ENCODE data around the gene PEX16.

Gene PEX16

DNA sequence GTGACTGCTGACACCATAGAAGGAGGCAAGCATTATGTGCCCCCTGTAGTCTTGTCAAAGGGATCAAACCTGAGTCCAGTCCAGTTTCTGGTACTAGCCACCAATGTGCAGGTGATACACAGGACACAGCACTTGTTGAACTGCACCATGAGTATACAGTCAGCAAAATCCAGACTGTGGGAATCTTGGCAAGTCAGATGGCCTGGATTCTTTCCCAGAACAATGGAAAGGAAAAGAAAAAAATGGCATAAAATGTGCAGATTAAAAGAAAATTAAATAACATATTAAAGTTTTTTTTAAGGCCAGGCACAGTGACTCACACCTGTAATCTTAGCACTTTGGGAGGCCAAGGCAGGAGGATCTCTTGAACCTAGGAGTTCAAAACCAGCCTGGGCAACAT is 53.6 kb downstream of the PEX16 start:
- no peak for DNase-seq (ENCODE audit: low read depth in 1 of 2, low spot score in 1 of 2)
- H3K27ac ChIP-seq (replicated peaks) = no peak overlapping the region
- no peak overlapping the region for H3K4me3 ChIP-seq (replicated peaks; ENCODE audit: insufficient read depth, low read length)
- TF ChIP-seq, protein P1, sequence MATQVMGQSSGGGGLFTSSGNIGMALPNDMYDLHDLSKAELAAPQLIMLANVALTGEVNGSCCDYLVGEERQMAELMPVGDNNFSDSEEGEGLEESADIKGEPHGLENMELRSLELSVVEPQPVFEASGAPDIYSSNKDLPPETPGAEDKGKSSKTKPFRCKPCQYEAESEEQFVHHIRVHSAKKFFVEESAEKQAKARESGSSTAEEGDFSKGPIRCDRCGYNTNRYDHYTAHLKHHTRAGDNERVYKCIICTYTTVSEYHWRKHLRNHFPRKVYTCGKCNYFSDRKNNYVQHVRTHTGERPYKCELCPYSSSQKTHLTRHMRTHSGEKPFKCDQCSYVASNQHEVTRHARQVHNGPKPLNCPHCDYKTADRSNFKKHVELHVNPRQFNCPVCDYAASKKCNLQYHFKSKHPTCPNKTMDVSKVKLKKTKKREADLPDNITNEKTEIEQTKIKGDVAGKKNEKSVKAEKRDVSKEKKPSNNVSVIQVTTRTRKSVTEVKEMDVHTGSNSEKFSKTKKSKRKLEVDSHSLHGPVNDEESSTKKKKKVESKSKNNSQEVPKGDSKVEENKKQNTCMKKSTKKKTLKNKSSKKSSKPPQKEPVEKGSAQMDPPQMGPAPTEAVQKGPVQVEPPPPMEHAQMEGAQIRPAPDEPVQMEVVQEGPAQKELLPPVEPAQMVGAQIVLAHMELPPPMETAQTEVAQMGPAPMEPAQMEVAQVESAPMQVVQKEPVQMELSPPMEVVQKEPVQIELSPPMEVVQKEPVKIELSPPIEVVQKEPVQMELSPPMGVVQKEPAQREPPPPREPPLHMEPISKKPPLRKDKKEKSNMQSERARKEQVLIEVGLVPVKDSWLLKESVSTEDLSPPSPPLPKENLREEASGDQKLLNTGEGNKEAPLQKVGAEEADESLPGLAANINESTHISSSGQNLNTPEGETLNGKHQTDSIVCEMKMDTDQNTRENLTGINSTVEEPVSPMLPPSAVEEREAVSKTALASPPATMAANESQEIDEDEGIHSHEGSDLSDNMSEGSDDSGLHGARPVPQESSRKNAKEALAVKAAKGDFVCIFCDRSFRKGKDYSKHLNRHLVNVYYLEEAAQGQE (IDR thresholded peaks at IDR 0.05; ENCODE audit: insufficient replicate concordance, low read depth) = no peak
- TF ChIP-seq GABPA (IDR thresholded peaks at IDR 0.05; ENCODE audit: low read depth) (no peak), SPI1 (IDR thresholded peaks at IDR 0.05; ENCODE audit: borderline replicate concordance, low read depth) (no peak), POLR2AphosphoS5 (IDR thresholded peaks at IDR 0.05; ENCODE audit: low read depth) (no peak)
- TF ChIP-seq, protein P2, sequence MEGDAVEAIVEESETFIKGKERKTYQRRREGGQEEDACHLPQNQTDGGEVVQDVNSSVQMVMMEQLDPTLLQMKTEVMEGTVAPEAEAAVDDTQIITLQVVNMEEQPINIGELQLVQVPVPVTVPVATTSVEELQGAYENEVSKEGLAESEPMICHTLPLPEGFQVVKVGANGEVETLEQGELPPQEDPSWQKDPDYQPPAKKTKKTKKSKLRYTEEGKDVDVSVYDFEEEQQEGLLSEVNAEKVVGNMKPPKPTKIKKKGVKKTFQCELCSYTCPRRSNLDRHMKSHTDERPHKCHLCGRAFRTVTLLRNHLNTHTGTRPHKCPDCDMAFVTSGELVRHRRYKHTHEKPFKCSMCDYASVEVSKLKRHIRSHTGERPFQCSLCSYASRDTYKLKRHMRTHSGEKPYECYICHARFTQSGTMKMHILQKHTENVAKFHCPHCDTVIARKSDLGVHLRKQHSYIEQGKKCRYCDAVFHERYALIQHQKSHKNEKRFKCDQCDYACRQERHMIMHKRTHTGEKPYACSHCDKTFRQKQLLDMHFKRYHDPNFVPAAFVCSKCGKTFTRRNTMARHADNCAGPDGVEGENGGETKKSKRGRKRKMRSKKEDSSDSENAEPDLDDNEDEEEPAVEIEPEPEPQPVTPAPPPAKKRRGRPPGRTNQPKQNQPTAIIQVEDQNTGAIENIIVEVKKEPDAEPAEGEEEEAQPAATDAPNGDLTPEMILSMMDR (IDR thresholded peaks at IDR 0.05; ENCODE audit: insufficient read depth, low read length) = no peak
- no peaks in the 10 kb centered on the region for H3K27me3 ChIP-seq (ENCODE audit: insufficient read depth, poor library complexity, severe bottlenecking)

DNA sequence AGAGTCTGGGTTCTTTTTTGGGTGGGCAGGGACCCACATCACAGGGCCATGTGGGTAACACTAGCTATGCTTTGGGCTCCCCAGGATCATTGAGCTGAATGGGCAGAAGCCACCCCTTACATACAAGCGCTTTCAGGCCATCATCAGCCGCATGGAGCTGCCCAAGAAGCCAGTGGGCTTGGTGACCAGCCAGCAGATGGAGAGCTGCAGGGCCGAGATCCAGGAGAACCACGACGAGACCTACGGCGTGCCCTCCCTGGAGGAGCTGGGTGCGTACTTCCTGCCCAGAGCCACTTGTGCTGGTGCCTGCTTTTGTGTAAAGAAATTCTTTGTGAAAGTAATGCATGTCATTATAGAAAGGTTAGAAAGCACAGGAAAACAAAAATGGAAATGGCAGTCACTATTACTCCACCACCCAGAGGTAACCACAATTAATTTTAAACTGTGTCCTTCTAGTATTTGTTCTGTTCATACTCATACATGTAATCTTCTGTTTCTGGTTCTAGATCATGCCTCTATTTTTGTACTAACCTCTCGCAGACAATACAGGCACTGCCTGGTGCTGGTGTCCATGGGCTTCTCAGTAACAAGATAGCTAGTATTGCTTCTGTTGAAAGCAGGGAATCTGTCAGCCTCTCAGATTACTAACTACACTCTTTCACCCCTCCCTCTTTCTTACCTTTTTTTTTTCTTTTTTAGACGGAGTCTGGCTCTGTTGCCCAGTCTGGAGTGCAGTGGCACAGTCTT is 56.7 kb downstream of the PEX16 start:
- Histone ChIP-seq H3K27me3 (ENCODE audit: insufficient read depth, poor library complexity, severe bottlenecking) (no peaks in the 10 kb centered on the region), H3K4me3 (replicated peaks; ENCODE audit: insufficient read depth, low read length) (no peak overlapping the region), H3K27ac (replicated peaks) (no peak overlapping the region)
- no peak for DNase-seq (ENCODE audit: low read depth in 1 of 2, low spot score in 1 of 2)
- TF ChIP-seq GABPA (IDR thresholded peaks at IDR 0.05; ENCODE audit: low read depth) = no peak
- TF ChIP-seq, protein P2 (IDR thresholded peaks at IDR 0.05; ENCODE audit: insufficient read depth, low read length) = no peak
- TF ChIP-seq, protein P1 (IDR thresholded peaks at IDR 0.05; ENCODE audit: insufficient replicate concordance, low read depth) = no peak
- no peak for TF ChIP-seq SPI1 (IDR thresholded peaks at IDR 0.05; ENCODE audit: borderline replicate concordance, low read depth)
- no peak for TF ChIP-seq POLR2AphosphoS5 (IDR thresholded peaks at IDR 0.05; ENCODE audit: low read depth)

DNA sequence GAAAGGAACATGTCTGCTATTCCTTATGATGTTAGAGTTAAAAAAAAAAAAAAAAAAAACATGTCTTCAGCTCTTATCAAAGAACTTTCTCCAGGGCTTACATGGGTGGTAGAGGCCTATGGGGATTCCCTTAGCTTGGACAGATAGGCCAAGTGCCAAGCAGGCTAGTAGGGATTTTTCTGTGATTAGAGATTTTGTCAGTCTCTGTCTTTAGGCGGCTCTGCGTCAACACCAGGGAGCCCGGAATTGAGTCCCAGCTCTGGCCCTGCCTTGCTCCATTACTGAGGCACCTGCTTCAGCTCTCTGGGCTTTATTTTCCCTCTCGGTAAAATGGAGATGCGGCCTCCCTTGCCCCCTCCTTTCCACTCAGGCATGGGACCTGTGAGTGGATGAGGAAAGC is 57.3 kb downstream of the PEX16 start:
- no peak overlapping the region for H3K4me3 ChIP-seq (replicated peaks; ENCODE audit: insufficient read depth, low read length)
- no peak overlapping the region for H3K27ac ChIP-seq (replicated peaks)
- no peaks in the 10 kb centered on the region for H3K27me3 ChIP-seq (ENCODE audit: insufficient read depth, poor library complexity, severe bottlenecking)
- DNase-seq (ENCODE audit: low read depth in 1 of 2, low spot score in 1 of 2) = no peak
- TF ChIP-seq GABPA (IDR thresholded peaks at IDR 0.05; ENCODE audit: low read depth) (no peak), SPI1 (IDR thresholded peaks at IDR 0.05; ENCODE audit: borderline replicate concordance, low read depth) (no peak), POLR2AphosphoS5 (IDR thresholded peaks at IDR 0.05; ENCODE audit: low read depth) (no peak)
- TF ChIP-seq, protein P2 (IDR thresholded peaks at IDR 0.05; ENCODE audit: insufficient read depth, low read length) = no peak
- TF ChIP-seq, protein P1 (IDR thresholded peaks at IDR 0.05; ENCODE audit: insufficient replicate concordance, low read depth) = no peak

Data from HL-60 (cell line).